GM18907 (cell line): ENCODE results near the gene PAAF1.

Experiments
- ATAC-seq: cut with Tn5 transposase; IDR thresholded peaks from one replicate; pipeline ENCODE4 v1.9.1; 2021; ENCODE audit warnings: mild to moderate bottlenecking, moderate library complexity; ENCODE audit not compliant: unreplicated experiment

The PAAF1 gene

GRCh38 chr11:73944085-73944484, 67.3 kb downstream of the PAAF1 start:
- ATAC-seq = no peak

- no peak for ATAC-seq
Observed at GRCh38 chr11:73944901-73945300, 68.1 kb downstream of the PAAF1 start.

- ATAC-seq = no peak
Observed at GRCh38 chr11:73945396-73945795, 68.6 kb downstream of the PAAF1 start.

- no peak for ATAC-seq
Observed at GRCh38 chr11:73946798-73947458, 70.1 kb downstream of the PAAF1 start.

GRCh38 chr11:73949246-73949645, 72.4 kb downstream of the PAAF1 start:
- ATAC-seq = no peak

GRCh38 chr11:73949912-73950311, 73.1 kb downstream of the PAAF1 start:
- ATAC-seq = no peak

GRCh38 chr11:73950869-73951710, 74.3 kb downstream of the PAAF1 start, which contains the start of gene DNAJB13:
TSS of gene DNAJB13 (plus strand) at chr11:73951026. CDS start at chr11:73951070, 44 bp downstream.
- ATAC-seq = peak; percentile 75

GRCh38 chr11:73951797-73952196, 75.0 kb downstream of the PAAF1 start:
- no peak for ATAC-seq

- no peak for ATAC-seq
Observed at GRCh38 chr11:73956876-73957653, 80.3 kb downstream of the PAAF1 start.

- ATAC-seq = no peak
Observed at GRCh38 chr11:73957654-73958361, 81.0 kb downstream of the PAAF1 start.

GRCh38 chr11:73958521-73959141, 81.8 kb downstream of the PAAF1 start:
- ATAC-seq = no peak

GRCh38 chr11:73961321-73961720, 84.5 kb downstream of the PAAF1 start:
- ATAC-seq = no peak

GRCh38 chr11:73962101-73962705, 85.4 kb downstream of the PAAF1 start:
- no peak for ATAC-seq

GRCh38 chr11:73963861-73964260, 87.1 kb downstream of the PAAF1 start:
- peak; percentile 12 for ATAC-seq

- ATAC-seq = no peak
Observed at GRCh38 chr11:73965076-73965763, 88.4 kb downstream of the PAAF1 start.

- no peak for ATAC-seq
Observed at GRCh38 chr11:73965764-73966121, 88.9 kb downstream of the PAAF1 start.

- no peak for ATAC-seq
Observed at GRCh38 chr11:73968356-73968966, 91.7 kb downstream of the PAAF1 start.

- no peak for ATAC-seq
Observed at GRCh38 chr11:73969091-73969490, 92.3 kb downstream of the PAAF1 start.
